HepG2 (cell line): ENCODE data around the gene CHID1. TPM values are rescaled to one million over a fixed set of nuclear protein-coding genes. Genes with fewer than 3 reads are reported as not detected.

Source experiments
- CCDC6 ChIP-seq: sonication (generic); formaldehyde crosslinking; IDR thresholded peaks from 2 replicates; pipeline ENCODE4 v1.8.1; 2022; ENCODE audit warnings: mild to moderate bottlenecking, missing genetic modification reagents, moderate library complexity
- GZF1 ChIP-seq: sonication (generic); formaldehyde crosslinking; IDR thresholded peaks from 2 replicates; pipeline ENCODE4 v1.5.1; 2020; ENCODE audit warnings: mild to moderate bottlenecking, missing genetic modification reagents
- HMG20B ChIP-seq: conservative IDR thresholded peaks from 2 replicates; pipeline ENCODE4 v1.6.1; 2016; ENCODE audit warnings: missing genetic modification reagents, missing compliant biosample characterization
- HNF4A ChIP-seq: sonication (generic); formaldehyde crosslinking; IDR thresholded peaks from 2 replicates; pipeline ENCODE4 v1.4.0; 2020; ENCODE audit warnings: missing genetic modification reagents
- HNF4G ChIP-seq, 2 experiments: sonication (generic) in 1 of 2; formaldehyde crosslinking in 1 of 2; IDR thresholded peaks; 2 replicates each; pipeline versions ENCODE4 v1.4.0 to v1.6.1; 2011 to 2020; ENCODE audit warnings: borderline replicate concordance in 2 of 2, low read depth in 2 of 2, mild to moderate bottlenecking in 2 of 2, low read length in 1 of 2, missing genetic modification reagents in 1 of 2, moderate library complexity in 1 of 2
- JUNB ChIP-seq: sonication (generic); formaldehyde crosslinking; IDR thresholded peaks from 2 replicates; pipeline ENCODE4 v1.8.0; 2022; ENCODE audit warnings: missing genetic modification reagents, mild to moderate bottlenecking, borderline replicate concordance
- KAT8 ChIP-seq: IDR thresholded peaks from 2 replicates; pipeline ENCODE4 v1.6.1; 2016; ENCODE audit warnings: missing genetic modification reagents, missing compliant biosample characterization
- KDM1A ChIP-seq: IDR thresholded peaks from 2 replicates; pipeline ENCODE4 v1.6.1; 2016; ENCODE audit warnings: missing compliant biosample characterization
- PAF1 ChIP-seq: IDR thresholded peaks from 2 replicates; pipeline ENCODE4 v1.6.1; 2016; ENCODE audit warnings: missing genetic modification reagents, missing compliant biosample characterization
- PITX1 ChIP-seq: sonication (generic); formaldehyde crosslinking; IDR thresholded peaks from 2 replicates; pipeline ENCODE4 v1.5.1; 2020; ENCODE audit warnings: mild to moderate bottlenecking, missing genetic modification reagents
- REXO4 ChIP-seq: sonication (generic); formaldehyde crosslinking; IDR thresholded peaks from 2 replicates; pipeline ENCODE4 v1.8.0; 2022; ENCODE audit warnings: missing genetic modification reagents, mild to moderate bottlenecking, borderline replicate concordance
- TBX3 ChIP-seq: fragments of 450-650 bp; IDR thresholded peaks from 2 replicates; pipeline ENCODE4 v1.6.1; 2017; ENCODE audit warnings: antibody characterized with exemption, mild to moderate bottlenecking, inconsistent platforms, borderline replicate concordance
- ZNF124 ChIP-seq: sonication (generic); formaldehyde crosslinking; IDR thresholded peaks from 2 replicates; pipeline ENCODE4 v1.4.0; 2020; ENCODE audit warnings: missing genetic modification reagents
- ZNF235 ChIP-seq: sonication (generic); formaldehyde crosslinking; IDR thresholded peaks from 2 replicates; pipeline ENCODE4 v1.8.1; 2023; ENCODE audit warnings: mild to moderate bottlenecking, missing genetic modification reagents, borderline replicate concordance
- ZNF326 ChIP-seq: sonication (generic); formaldehyde crosslinking; IDR thresholded peaks from 2 replicates; pipeline ENCODE4 v1.4.0; 2020; ENCODE audit warnings: missing genetic modification reagents, borderline replicate concordance
- ZNF34 ChIP-seq: sonication (generic); formaldehyde crosslinking; IDR thresholded peaks from 2 replicates; pipeline ENCODE4 v1.4.0; 2020; ENCODE audit warnings: mild to moderate bottlenecking, missing genetic modification reagents, borderline replicate concordance
- ZNF430 ChIP-seq: sonication (generic); formaldehyde crosslinking; IDR thresholded peaks from 2 replicates; pipeline ENCODE4 v1.9.0; 2021; ENCODE audit warnings: mild to moderate bottlenecking, missing genetic modification reagents
- ZNF614 ChIP-seq: IDR thresholded peaks from 2 replicates; pipeline ENCODE4 v1.6.1; 2018; ENCODE audit warnings: missing biosample characterization, missing genetic modification reagents, inconsistent platforms, borderline replicate concordance
- ZNF644 ChIP-seq: IDR thresholded peaks from 2 replicates; pipeline ENCODE4 v1.6.1; 2016; ENCODE audit warnings: low read depth
- ZNF775 ChIP-seq: sonication (generic); formaldehyde crosslinking; IDR thresholded peaks from 2 replicates; pipeline ENCODE4 v1.4.0; 2020; ENCODE audit warnings: missing genetic modification reagents, mild to moderate bottlenecking, moderate library complexity, borderline replicate concordance
- ZNF816 ChIP-seq: sonication (generic); formaldehyde crosslinking; IDR thresholded peaks from 2 replicates; pipeline ENCODE4 v1.8.0; 2022; ENCODE audit warnings: missing genetic modification reagents, mild to moderate bottlenecking, borderline replicate concordance
- polyA plus RNA-seq, 8 experiments: library from polyadenylated mRNA; depleted of rRNA in 3 of 8; stranded (reverse) in 7 of 8; unstranded in 1 of 8; fragments of >200 nt; fragmentation: Illumina TruSeq in 4 of 8; extraction: Trizol in 4 of 8; gene quantifications; 2 replicates each; pipeline versions ENCODE4 v1.2.1 to v1.2.3, GENCODE V29; 2011 to 2016; ENCODE audit warnings: low read depth in 4 of 8, missing spikeins in 1 of 8, mixed read lengths in 1 of 8; ENCODE audit not compliant: insufficient read depth in 1 of 8
- total RNA-seq, 5 experiments: library from RNA; depleted of rRNA; stranded (reverse); fragments of >200 nt; fragmentation: Illumina TruSeq; extraction: Trizol; gene quantifications; 2 replicates each; pipeline ENCODE4 v1.2.3, GENCODE V29; 2016; ENCODE audit warnings: low read depth in 1 of 5
- TF ChIP-seq, protein P1 (sequence below): sonication (generic); formaldehyde crosslinking; IDR thresholded peaks from 2 replicates; pipeline ENCODE4 v1.8.1; 2023; ENCODE audit warnings: mild to moderate bottlenecking, inconsistent platforms, moderate library complexity, missing genetic modification reagents, borderline replicate concordance
- TF ChIP-seq, protein P2 (sequence below): sonication (generic); formaldehyde crosslinking; IDR thresholded peaks from 2 replicates; pipeline ENCODE4 v1.4.0; 2020; ENCODE audit warnings: missing genetic modification reagents, low read depth, mild to moderate bottlenecking, borderline replicate concordance
- TF ChIP-seq, protein P3 (sequence below): sonication (generic); formaldehyde crosslinking; IDR thresholded peaks from 2 replicates; pipeline ENCODE4 v1.4.0; 2020; ENCODE audit warnings: mild to moderate bottlenecking, missing genetic modification reagents
- TF ChIP-seq, protein P4 (sequence below): conservative IDR thresholded peaks from 2 replicates; pipeline ENCODE4 v1.6.1; 2018; ENCODE audit warnings: missing genetic modification reagents
- TF ChIP-seq, protein P5 (sequence below): IDR thresholded peaks from 2 replicates; pipeline ENCODE4 v1.6.1; 2016

CHID1 gene
- total and polyA plus RNA-seq, 2 of the 13 experiments (the other 11 are each of a cell fraction or from before 2014, with no cell fraction given) = 65.1 to 93.6 TPM

- TF ChIP-seq, protein P1, sequence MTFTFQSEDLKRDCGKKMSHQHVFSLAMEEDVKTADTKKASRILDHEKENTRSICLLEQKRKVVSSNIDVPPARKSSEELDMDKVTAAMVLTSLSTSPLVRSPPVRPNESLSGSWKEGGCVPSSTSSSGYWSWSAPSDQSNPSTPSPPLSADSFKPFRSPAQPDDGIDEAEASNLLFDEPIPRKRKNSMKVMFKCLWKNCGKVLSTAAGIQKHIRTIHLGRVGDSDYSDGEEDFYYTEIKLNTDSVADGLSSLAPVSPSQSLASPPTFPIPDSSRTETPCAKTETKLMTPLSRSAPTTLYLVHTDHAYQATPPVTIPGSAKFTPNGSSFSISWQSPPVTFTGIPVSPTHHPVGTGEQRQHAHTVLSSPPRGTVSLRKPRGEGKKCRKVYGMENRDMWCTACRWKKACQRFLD (CRISPR knock-in tag) = no peak
- no peak for TF ChIP-seq JUNB (CRISPR knock-in tag)
- no peak for TF ChIP-seq TBX3
- no peak for TF ChIP-seq ZNF775 (CRISPR knock-in tag)
- TF ChIP-seq HNF4G (IDR thresholded peaks at IDR 0.05; ENCODE audit: borderline replicate concordance, low read depth, low read length) = no peak
- no peak for TF ChIP-seq HNF4G (CRISPR knock-in tag; IDR thresholded peaks at IDR 0.05; ENCODE audit: borderline replicate concordance, low read depth)
- TF ChIP-seq, protein P2, sequence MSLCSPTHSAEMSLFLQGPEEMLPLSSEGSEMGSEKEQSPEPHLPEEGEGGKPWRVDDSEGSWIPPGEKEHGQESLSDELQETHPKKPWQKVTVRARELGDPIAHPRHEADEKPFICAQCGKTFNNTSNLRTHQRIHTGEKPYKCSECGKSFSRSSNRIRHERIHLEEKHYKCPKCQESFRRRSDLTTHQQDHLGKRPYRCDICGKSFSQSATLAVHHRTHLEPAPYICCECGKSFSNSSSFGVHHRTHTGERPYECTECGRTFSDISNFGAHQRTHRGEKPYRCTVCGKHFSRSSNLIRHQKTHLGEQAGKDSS (CRISPR knock-in tag) = no peak
- no peak for TF ChIP-seq REXO4 (CRISPR knock-in tag)
- no peak for TF ChIP-seq HNF4A (CRISPR knock-in tag)
- 0 out of 2 replicates have a peak, but pooled peaks have one; percentile 45 for TF ChIP-seq PAF1
- TF ChIP-seq, protein P3, sequence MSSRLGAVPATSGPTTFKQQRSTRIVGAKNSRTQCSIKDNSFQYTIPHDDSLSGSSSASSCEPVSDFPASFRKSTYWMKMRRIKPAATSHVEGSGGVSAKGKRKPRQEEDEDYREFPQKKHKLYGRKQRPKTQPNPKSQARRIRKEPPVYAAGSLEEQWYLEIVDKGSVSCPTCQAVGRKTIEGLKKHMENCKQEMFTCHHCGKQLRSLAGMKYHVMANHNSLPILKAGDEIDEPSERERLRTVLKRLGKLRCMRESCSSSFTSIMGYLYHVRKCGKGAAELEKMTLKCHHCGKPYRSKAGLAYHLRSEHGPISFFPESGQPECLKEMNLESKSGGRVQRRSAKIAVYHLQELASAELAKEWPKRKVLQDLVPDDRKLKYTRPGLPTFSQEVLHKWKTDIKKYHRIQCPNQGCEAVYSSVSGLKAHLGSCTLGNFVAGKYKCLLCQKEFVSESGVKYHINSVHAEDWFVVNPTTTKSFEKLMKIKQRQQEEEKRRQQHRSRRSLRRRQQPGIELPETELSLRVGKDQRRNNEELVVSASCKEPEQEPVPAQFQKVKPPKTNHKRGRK = no peak
- TF ChIP-seq, protein P4, sequence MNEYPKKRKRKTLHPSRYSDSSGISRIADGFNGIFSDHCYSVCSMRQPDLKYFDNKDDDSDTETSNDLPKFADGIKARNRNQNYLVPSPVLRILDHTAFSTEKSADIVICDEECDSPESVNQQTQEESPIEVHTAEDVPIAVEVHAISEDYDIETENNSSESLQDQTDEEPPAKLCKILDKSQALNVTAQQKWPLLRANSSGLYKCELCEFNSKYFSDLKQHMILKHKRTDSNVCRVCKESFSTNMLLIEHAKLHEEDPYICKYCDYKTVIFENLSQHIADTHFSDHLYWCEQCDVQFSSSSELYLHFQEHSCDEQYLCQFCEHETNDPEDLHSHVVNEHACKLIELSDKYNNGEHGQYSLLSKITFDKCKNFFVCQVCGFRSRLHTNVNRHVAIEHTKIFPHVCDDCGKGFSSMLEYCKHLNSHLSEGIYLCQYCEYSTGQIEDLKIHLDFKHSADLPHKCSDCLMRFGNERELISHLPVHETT = no peak
- no peak for TF ChIP-seq KAT8 (CRISPR knock-in tag)
- TF ChIP-seq ZNF34 (CRISPR knock-in tag) = no peak
- TF ChIP-seq ZNF124 (CRISPR knock-in tag) = no peak
- TF ChIP-seq ZNF326 (CRISPR knock-in tag) = no peak
- TF ChIP-seq HMG20B = no peak
- TF ChIP-seq ZNF430 (CRISPR knock-in tag) = 0 out of 2 replicates have a peak, but pooled peaks have one; percentile 33
- TF ChIP-seq PITX1 (CRISPR knock-in tag) = 0 out of 2 replicates have a peak, but pooled peaks have one; percentile 11
- no peak for TF ChIP-seq GZF1
- TF ChIP-seq ZNF614 = no peak
- TF ChIP-seq ZNF816 = no peak
- no peak for TF ChIP-seq CCDC6 (CRISPR knock-in tag)
- no peak for TF ChIP-seq ZNF235
- TF ChIP-seq, protein P5, sequence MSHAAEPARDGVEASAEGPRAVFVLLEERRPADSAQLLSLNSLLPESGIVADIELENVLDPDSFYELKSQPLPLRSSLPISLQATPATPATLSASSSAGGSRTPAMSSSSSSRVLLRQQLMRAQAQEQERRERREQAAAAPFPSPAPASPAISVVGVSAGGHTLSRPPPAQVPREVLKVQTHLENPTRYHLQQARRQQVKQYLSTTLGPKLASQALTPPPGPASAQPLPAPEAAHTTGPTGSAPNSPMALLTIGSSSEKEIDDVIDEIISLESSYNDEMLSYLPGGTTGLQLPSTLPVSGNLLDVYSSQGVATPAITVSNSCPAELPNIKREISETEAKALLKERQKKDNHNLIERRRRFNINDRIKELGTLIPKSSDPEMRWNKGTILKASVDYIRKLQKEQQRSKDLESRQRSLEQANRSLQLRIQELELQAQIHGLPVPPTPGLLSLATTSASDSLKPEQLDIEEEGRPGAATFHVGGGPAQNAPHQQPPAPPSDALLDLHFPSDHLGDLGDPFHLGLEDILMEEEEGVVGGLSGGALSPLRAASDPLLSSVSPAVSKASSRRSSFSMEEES (CRISPR knock-in tag) = no peak
- TF ChIP-seq ZNF644 (CRISPR knock-in tag) = no peak
- TF ChIP-seq KDM1A = no peak
These were observed 68.6 kb downstream of the CHID1 start (continued) for GRCh38 chr11:841981-842369.
